NCI-H2227 treated with DMSO at 0.1 percent for 48 hours (cell line): ENCODE measurements around the gene WDR48.

Experiments
- DNase-seq: peaks from one replicate; lab custom pipeline; 2025; lab: John Stamatoyannopoulos, UW

The WDR48 gene

GRCh38 chr3:39140341-39140971 lies 88.6 kb downstream of the WDR48 start:
- no peak for DNase-seq

- no peak for DNase-seq
Measured at GRCh38 chr3:39141171-39141995, 89.6 kb downstream of the WDR48 start.

- no peak for DNase-seq
Measured at GRCh38 chr3:39142067-39142466, 90.3 kb downstream of the WDR48 start.

GRCh38 chr3:39143051-39143885 lies 91.5 kb downstream of the WDR48 start:
- no peak for DNase-seq

- no peak for DNase-seq
Measured at GRCh38 chr3:39144095-39144747, 92.4 kb downstream of the WDR48 start.

GRCh38 chr3:39144748-39145380 lies 93.0 kb downstream of the WDR48 start:
- DNase-seq: no peak

- no peak for DNase-seq
Measured at GRCh38 chr3:39146083-39146501, 94.3 kb downstream of the WDR48 start.
